Hippocampal formation (tissue), 2 donors: Measurements from ENCODE around the gene PTPRG.

Source experiments
- DNase-seq, 2 donors: peaks; one replicate each; lab custom pipeline; 2025; lab: John Stamatoyannopoulos, UW

Gene PTPRG

GRCh38 chr3:62057339-62058047 is 496.1 kb downstream of the PTPRG start:
- no peak for DNase-seq

- DNase-seq, result no peak
Measured at GRCh38 chr3:62065985-62066693, 504.8 kb downstream of the PTPRG start.

GRCh38 chr3:62068337-62068736 is 507.0 kb downstream of the PTPRG start:
- no peak for DNase-seq

GRCh38 chr3:62070891-62071290 is 509.5 kb downstream of the PTPRG start:
- DNase-seq, result no peak

DNA sequence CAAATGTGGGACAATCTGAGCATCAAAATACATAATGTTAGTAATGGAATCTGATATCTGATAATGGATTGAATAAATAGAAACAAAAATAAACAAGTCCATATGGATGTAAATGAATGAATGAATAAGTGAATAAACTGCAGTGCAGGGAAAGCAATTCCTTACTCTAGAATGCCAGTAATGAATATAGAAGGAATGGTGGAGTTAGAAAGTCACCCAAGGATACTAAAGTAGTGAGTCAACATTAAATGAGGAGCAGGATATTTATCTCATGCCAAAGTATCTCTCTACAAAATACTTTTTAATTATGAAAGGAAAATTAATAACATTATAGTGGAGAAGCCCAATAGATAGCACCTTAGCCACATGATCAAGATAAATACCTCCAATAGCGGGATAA is 511.7 kb downstream of the PTPRG start:
- no peak for DNase-seq

GRCh38 chr3:62084558-62084957 is 523.2 kb downstream of the PTPRG start:
- DNase-seq, result no peak

GRCh38 chr3:62088472-62089104 is 527.2 kb downstream of the PTPRG start:
- no peak for DNase-seq

DNA sequence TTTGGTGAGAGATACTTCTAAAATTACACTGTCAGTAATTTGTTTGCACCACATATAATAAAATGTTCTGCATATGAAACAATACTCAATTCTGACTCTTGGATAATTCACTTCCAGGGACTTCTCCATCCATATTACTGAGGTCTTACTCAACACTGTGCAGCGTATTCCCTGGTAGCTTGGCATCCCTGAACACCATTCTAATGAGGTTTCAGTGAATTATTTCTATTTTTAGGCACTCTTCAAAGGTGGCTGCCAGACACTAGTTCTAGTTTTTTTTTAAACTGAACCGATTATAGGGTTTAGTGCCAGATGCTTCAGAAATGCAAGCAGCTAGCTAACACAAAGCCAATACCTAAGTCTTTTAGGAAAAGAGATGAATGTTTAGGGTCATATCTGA is 528.7 kb downstream of the PTPRG start:
- no peak for DNase-seq

GRCh38 chr3:62090519-62090918 is 529.1 kb downstream of the PTPRG start:
- no peak for DNase-seq

DNA sequence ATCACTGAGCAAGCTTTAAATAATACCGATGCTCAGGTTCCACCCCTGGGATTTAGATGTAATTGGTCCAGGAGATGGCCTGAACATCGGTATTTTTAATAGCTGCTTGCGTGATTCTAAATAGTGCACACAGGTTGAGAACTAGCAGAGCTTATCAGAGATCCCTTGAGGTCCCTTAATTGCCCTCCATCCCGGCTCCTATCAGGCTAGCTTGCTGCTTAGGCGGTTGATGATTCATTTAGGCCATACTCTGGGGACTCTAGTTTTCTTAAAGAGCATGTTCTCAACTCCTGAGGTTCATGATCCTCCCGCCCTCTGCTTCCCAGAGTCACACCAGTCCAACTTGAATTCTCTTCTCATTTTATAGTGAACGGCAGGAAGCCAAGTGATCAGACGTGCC is 531.7 kb downstream of the PTPRG start:
- no peak for DNase-seq

DNA sequence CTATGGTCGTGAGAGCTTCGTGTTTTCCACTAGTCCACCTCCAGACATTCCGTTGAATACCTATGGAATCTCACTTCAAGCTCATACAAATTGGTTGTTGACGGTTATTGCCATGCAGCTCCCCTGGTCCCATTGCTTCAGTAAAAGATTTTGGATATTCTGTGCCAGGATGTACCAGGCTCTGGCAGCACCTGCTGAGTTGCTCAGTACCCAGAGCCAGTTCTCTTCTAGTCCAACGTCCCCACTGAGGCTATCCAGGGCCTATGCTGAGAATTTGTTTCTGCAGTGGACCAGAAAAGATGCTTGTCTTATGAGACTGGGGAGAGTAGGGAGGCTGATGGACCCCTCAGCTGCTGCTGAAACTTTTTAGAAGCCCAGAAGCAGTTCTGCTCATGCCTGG is 533.1 kb downstream of the PTPRG start:
- DNase-seq, result no peak

DNA sequence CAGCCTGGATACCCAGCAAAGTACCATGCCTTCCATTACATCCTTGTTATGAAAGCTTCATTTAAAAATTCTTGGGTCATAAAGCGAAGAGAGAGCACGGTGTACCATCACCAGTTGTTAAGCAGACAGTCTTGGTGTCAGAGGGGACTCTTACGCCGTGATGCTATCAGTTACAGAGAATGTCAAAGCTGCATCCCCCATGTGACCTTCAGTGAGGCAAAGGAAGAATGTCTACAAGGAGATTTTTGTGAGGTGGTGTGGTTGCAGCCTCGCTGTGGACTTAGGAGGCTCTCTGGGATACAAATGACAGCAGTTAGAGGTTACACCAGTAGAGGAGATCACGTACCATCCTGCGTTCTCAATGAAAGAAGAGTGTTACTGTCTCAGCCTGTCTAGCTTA is 533.7 kb downstream of the PTPRG start:
- no peak for DNase-seq

- DNase-seq, result no peak
Measured at GRCh38 chr3:62095756-62096155, 534.4 kb downstream of the PTPRG start.

- no peak for DNase-seq
Measured at GRCh38 chr3:62096521-62096920, 535.1 kb downstream of the PTPRG start.

DNA sequence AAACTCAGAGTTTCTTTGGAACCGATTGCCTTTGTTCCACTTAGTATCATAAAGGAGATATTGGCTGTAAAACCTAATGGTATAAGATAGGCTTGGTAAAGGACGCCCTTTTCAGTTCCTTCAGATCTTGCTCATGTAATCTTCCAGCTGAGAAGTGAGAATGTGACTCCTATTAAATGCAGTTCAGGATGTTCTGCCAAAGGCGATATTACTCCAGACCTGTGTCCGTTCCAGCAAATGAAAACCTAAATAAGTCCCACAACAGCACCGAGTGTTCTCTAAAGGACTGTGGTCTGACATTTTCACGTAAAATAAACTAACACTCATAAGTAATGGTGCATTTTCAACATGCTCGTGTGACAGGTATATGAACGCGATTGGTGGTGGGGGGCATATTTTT is 535.8 kb downstream of the PTPRG start:
- no peak for DNase-seq

DNA sequence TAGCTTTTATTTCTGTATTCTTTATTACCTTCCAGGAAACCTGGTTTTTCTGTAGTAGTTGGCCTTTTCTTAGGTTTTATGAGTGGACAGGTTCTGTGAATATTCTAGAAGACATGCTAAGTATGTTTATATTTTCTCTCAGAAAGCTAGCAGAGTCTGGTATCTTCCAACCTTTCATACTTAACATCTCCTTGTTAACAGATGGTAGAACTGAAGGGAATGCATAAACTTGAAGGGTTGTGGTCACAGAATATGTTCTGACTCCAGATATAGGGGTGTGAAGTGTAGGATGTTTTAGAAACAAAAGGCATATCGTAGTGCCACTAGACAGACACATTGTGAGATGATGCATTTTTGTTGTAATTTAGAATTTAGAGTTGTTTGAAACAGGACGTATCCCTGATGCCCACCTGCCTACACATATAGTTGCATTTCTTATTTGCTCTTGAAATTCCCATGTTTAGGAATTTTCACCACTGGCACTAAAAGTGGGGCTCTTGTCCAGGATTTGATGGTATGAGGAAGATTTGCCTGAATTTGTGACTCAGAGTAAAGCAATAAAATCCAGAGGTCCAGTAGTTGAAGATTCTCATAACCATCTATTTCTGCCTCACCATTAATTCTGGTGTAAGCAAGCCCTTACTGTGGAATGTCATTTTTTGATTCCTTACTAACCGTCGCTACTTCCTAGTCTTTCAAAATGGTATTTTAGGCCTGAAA is 537.4 kb downstream of the PTPRG start:
- DNase-seq, result no peak

GRCh38 chr3:62100282-62100989 is 539.1 kb downstream of the PTPRG start:
- DNase-seq, result no peak

- no peak for DNase-seq
Measured at GRCh38 chr3:62101488-62101887, 540.1 kb downstream of the PTPRG start.

- no peak for DNase-seq
Measured at GRCh38 chr3:62103531-62103930, 542.2 kb downstream of the PTPRG start.

- no peak for DNase-seq
Measured at GRCh38 chr3:62109534-62109933, 548.2 kb downstream of the PTPRG start.

GRCh38 chr3:62110443-62111225 is 549.3 kb downstream of the PTPRG start:
- no peak for DNase-seq
